Keratinocyte (primary cell): ENCODE measurements around the gene CCDC92. TPM values are rescaled to one million over a fixed set of nuclear protein-coding genes. Genes with fewer than 3 reads are reported as not detected.

Experiments
- DNase-seq: peaks from one replicate; pipeline ENCODE4 v3.0.0-alpha.2; 2011; ENCODE audit warnings: low read depth, missing footprints, low spot score
- FAIRE-seq: peaks from 2 replicates; lab custom pipeline; 2011; peaks lifted over from hg19 to GRCh38; lab: Jason Lieb, UNC
- H2AFZ ChIP-seq: 2 replicates; pipeline ENCODE4 v1.6.0; 2012; ENCODE audit warnings: low read length, control low read depth, inconsistent platforms; ENCODE audit not compliant: control insufficient read depth
- H3K27ac ChIP-seq: 2 replicates; pipeline ENCODE4 v1.5.1; 2011; ENCODE audit warnings: low read length; ENCODE audit not compliant: control insufficient read depth, insufficient read depth
- H3K27me3 ChIP-seq: 3 replicates; pipeline ENCODE4 v1.6.0; 2011; ENCODE audit warnings: low read length; ENCODE audit not compliant: control insufficient read depth, insufficient read depth; ENCODE audit errors: extremely low read depth
- H3K36me3 ChIP-seq, 2 experiments: 2 replicates in 1 of 2; 3 replicates in 1 of 2; pipeline ENCODE4 v1.5.1; 2011; ENCODE audit warnings: low read length in 2 of 2, mild to moderate bottlenecking in 1 of 2; ENCODE audit not compliant: control insufficient read depth in 2 of 2, insufficient read depth in 2 of 2; ENCODE audit errors: extremely low read depth in 1 of 2
- H3K4me1 ChIP-seq: 3 replicates; pipeline ENCODE4 v1.5.1; 2011; ENCODE audit warnings: low read length; ENCODE audit not compliant: control insufficient read depth, insufficient read depth; ENCODE audit errors: extremely low read depth
- H3K4me2 ChIP-seq: 3 replicates; pipeline ENCODE4 v1.6.0; 2011; ENCODE audit warnings: low read depth, low read length; ENCODE audit not compliant: control insufficient read depth, insufficient read depth; ENCODE audit errors: extremely low read depth
- H3K4me3 ChIP-seq, 3 experiments: fragments of 200-600 bp in 1 of 3; sonication (generic) in 1 of 3; 2 replicates in 2 of 3; 3 replicates in 1 of 3; pipeline ENCODE4 v1.5.1; 2011 to 2016; ENCODE audit warnings: low read length in 3 of 3, mild to moderate bottlenecking in 3 of 3, control low read depth in 2 of 3, inconsistent platforms in 1 of 3, low read depth in 1 of 3, mixed read lengths in 1 of 3, mixed run types in 1 of 3, moderate library complexity in 1 of 3; ENCODE audit not compliant: control insufficient read depth in 2 of 3, insufficient read depth in 2 of 3; ENCODE audit errors: extremely low read depth in 1 of 3
- H3K79me2 ChIP-seq: 2 replicates; pipeline ENCODE4 v1.6.0; 2012; ENCODE audit warnings: low read length; ENCODE audit not compliant: control insufficient read depth, insufficient read depth
- H3K9ac ChIP-seq: 3 replicates; pipeline ENCODE4 v1.6.0; 2011; ENCODE audit warnings: low read length; ENCODE audit not compliant: control insufficient read depth, insufficient read depth; ENCODE audit errors: extremely low read depth
- H3K9me1 ChIP-seq: 3 replicates; pipeline ENCODE4 v1.6.0; 2011; ENCODE audit warnings: low read length; ENCODE audit not compliant: control insufficient read depth, insufficient read depth; ENCODE audit errors: extremely low read depth
- H3K9me3 ChIP-seq: 2 replicates; pipeline ENCODE4 v1.5.1; 2012; ENCODE audit warnings: low read depth, low read length; ENCODE audit not compliant: control insufficient read depth
- H4K20me1 ChIP-seq: 3 replicates; pipeline ENCODE4 v1.6.0; 2011; ENCODE audit warnings: low read length; ENCODE audit not compliant: control insufficient read depth, insufficient read depth; ENCODE audit errors: extremely low read depth
- EZH2 ChIP-seq: IDR thresholded peaks from one replicate; pipeline ENCODE4 v1.6.1; 2012; ENCODE audit warnings: inconsistent platforms, mild to moderate bottlenecking, low read length, moderate library complexity
- dilution Hi-C: fragments of 300-500 bp; cut with MboI; formaldehyde crosslinking; loops from one replicate; pipeline ENCODE4 v1.7.0; 2020; ENCODE audit warnings: low sequenced_read_pairs; ENCODE audit not compliant: extremely low pct_ligation_motif_present
- polyA plus RNA-seq, 5 experiments: library from polyadenylated mRNA; depleted of rRNA in 3 of 5; stranded (reverse) in 3 of 5; stranded (forward) in 1 of 5; unstranded in 1 of 5; fragments of >200 nt; gene quantifications; 1 replicate in 1 of 5; 2 replicates in 3 of 5; 3 replicates in 1 of 5; pipeline versions ENCODE4 v1.2.1 to v1.2.3, GENCODE V29; 2011 to 2012; ENCODE audit warnings: missing spikeins in 2 of 5, low read depth in 1 of 5, low replicate concordance in 1 of 5
- TF ChIP-seq, protein P1 (sequence below), 3 experiments: IDR thresholded peaks in 1 of 3; conservative IDR thresholded peaks in 1 of 3; optimal IDR thresholded peaks in 1 of 3; 2 replicates in 2 of 3; 3 replicates in 1 of 3; pipeline versions ENCODE3 to v1.5.1; 2011; ENCODE audit warnings: low read length in 3 of 3, mild to moderate bottlenecking in 3 of 3, moderate library complexity in 2 of 3, control low read depth in 1 of 3, inconsistent platforms in 1 of 3; ENCODE audit not compliant: insufficient read depth in 2 of 3; ENCODE audit errors: extremely low read depth in 1 of 3

CCDC92 gene
- polyA plus RNA-seq, 1 donor (not counting 4 experiments of a cell fraction or from before 2014, with no cell fraction given), result 8.3 TPM

DNA sequence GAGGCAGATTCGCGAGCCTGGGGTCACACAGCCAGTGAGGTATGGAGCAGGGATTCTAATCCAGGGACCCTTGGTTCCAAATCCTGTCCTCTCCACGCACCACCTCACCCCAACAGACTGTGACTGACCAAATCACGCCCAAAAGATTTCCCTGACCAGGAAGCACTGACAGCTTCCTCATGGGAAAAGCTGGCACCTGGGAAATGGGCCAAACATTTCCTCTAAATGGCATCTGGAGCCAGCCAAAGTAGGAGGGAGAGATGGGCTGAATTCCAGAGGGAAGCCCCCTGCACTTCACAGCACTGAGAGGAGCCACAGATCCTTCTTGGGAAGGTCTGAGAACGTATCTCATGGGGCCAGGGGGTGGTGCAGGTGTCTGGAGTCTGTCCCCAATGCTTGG, 28.8 kb downstream of the CCDC92 start:
- peaks cover 0 to 14% of the 10 kb centered on the region in 2 experiments for H3K36me3 ChIP-seq

DNA sequence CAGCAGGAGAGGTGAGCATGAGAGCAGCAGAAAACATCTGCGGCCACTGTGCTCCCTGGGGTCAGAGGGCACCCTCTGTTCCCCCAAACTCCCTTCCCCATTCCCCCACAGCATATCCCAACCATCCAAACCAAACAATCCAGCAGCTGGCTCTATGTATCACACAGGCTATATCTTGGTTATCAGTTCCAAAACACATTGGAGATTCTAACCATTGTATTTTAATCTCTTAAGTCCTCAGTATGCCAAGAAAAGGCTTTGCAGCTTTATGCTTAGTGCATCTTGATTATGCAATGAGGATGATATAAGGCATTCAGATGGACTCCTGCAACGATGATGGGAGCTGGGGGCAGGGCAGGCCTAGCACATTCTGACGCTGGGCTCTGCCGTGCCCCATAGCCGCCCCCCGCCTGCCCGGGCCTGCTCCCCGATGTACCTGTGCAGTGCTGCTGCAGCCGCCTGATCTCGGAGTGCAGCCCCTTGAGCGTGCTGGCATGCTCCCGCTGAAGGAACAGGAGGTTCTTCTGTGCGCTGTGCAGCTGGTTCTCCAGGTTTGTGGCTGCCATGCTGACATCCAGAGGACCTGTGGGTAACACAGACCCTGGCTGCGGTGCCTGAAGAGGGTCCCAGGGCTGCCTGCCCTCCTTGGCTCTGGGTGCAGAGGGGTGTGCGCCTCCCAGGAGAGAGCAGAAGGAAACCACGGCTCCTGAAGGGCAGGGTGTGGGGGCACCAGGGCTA, 29.6 kb downstream of the CCDC92 start:
- no peak overlapping the region for H3K27ac ChIP-seq
- TF ChIP-seq EZH2, result no peak
- TF ChIP-seq, protein P1, sequence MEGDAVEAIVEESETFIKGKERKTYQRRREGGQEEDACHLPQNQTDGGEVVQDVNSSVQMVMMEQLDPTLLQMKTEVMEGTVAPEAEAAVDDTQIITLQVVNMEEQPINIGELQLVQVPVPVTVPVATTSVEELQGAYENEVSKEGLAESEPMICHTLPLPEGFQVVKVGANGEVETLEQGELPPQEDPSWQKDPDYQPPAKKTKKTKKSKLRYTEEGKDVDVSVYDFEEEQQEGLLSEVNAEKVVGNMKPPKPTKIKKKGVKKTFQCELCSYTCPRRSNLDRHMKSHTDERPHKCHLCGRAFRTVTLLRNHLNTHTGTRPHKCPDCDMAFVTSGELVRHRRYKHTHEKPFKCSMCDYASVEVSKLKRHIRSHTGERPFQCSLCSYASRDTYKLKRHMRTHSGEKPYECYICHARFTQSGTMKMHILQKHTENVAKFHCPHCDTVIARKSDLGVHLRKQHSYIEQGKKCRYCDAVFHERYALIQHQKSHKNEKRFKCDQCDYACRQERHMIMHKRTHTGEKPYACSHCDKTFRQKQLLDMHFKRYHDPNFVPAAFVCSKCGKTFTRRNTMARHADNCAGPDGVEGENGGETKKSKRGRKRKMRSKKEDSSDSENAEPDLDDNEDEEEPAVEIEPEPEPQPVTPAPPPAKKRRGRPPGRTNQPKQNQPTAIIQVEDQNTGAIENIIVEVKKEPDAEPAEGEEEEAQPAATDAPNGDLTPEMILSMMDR (optimal IDR thresholded peaks at IDR 0.05 in 1 of 3, IDR thresholded peaks at IDR 0.05 in 1 of 3, conservative IDR thresholded peaks at IDR 0.05 in 1 of 3; ENCODE audit: extremely low read depth in 1 of 3, insufficient read depth in 2 of 3, low read length in 3 of 3), result no peak
- H4K20me1 ChIP-seq, result no peaks in the 10 kb centered on the region
- H3K36me3 ChIP-seq, result peaks cover 0 to 14% of the 10 kb centered on the region in 2 experiments
- H3K4me3 ChIP-seq, result no peak overlapping the region
- H3K27me3 ChIP-seq, result no peaks in the 10 kb centered on the region
- H3K9me1 ChIP-seq, result no peaks in the 10 kb centered on the region
- no peak overlapping the region for H3K9ac ChIP-seq
- H3K4me1 ChIP-seq, result no peaks in the 10 kb centered on the region
- no peaks in the 10 kb centered on the region for H3K9me3 ChIP-seq
- no peaks in the 10 kb centered on the region for H3K79me2 ChIP-seq
- dilution Hi-C loops, result no loop called here
- no peak overlapping the region for H3K4me2 ChIP-seq
- H2AFZ ChIP-seq, result no peak overlapping the region
- DNase-seq, result no peak
- FAIRE-seq, result no peak

More for the DNA sequence above, 28.8 kb downstream of the CCDC92 start:
- Histone ChIP-seq H3K9me3 (no peaks in the 10 kb centered on the region), H3K27ac (no peak overlapping the region), H3K4me2 (no peak overlapping the region), H4K20me1 (no peaks in the 10 kb centered on the region), H3K9me1 (no peaks in the 10 kb centered on the region), H3K4me3 (no peak overlapping the region), H3K4me1 (no peaks in the 10 kb centered on the region), H3K27me3 (no peaks in the 10 kb centered on the region), H2AFZ (no peak overlapping the region), H3K9ac (no peak overlapping the region), H3K79me2 (no peaks in the 10 kb centered on the region)
- dilution Hi-C loops, result no loop called here
- no peak for FAIRE-seq
- TF ChIP-seq EZH2, result no peak
- TF ChIP-seq, protein P1 (optimal IDR thresholded peaks at IDR 0.05 in 1 of 3, IDR thresholded peaks at IDR 0.05 in 1 of 3, conservative IDR thresholded peaks at IDR 0.05 in 1 of 3; ENCODE audit: extremely low read depth in 1 of 3, insufficient read depth in 2 of 3, low read length in 3 of 3), result no peak
- DNase-seq, result no peak
